HCT116 (cell line): ENCODE results near the gene ZBTB17. TPM values are rescaled to one million over a fixed set of nuclear protein-coding genes. Genes with fewer than 3 reads are reported as not detected.

ENCODE experiments used
- ATAC-seq: fragments of 200-7000 bp; cut with Tn5 transposase; 2 replicates; pipeline ENCODE4 v1.9.1; 2020; ENCODE audit warnings: mild to moderate bottlenecking, moderate library complexity
- BruUV-seq: library from RNA; stranded (reverse); fragments of 400-500 nt; replicated peaks from 2 replicates; lab custom pipeline; 2021; lab: Mats Ljungman, UMichigan
- CTCF ChIA-PET: fragments of 300-600 bp; sonication (Branson Sonifier 250); formaldehyde crosslinking; loops from one replicate; lab custom pipeline; 2021; ENCODE audit warnings: antibody characterized with exemption; lab: Charles Lee
- POLR2A ChIA-PET: fragments of 300-600, 350-600 bp; sonication (Branson Sonifier 250); formaldehyde crosslinking; loops from one replicate; lab custom pipeline; 2021; ENCODE audit warnings: antibody characterized with exemption; lab: Charles Lee
- RAD21 ChIA-PET, 2 experiments: fragments of 300-600 bp; sonication (Branson Sonifier 250); formaldehyde crosslinking; loops; one replicate each; lab custom pipeline; 2023; ENCODE audit warnings: low total read pairs in 2 of 2; ENCODE audit not compliant: uncharacterized antibody in 2 of 2, unreplicated experiment in 2 of 2, low non-redundant PET in 1 of 2; lab: Charles Lee
- DNase-seq: peaks from one replicate; pipeline ENCODE4 v3.0.0-alpha.2; 2010; ENCODE audit warnings: low read depth, low spot score
- H2AFZ ChIP-seq: fragments of 200-600 bp; shearing (Covaris generic), sonication (generic); 2 replicates; pipeline ENCODE4 v1.6.1; 2017; ENCODE audit warnings: low read depth, mixed run types, mixed read lengths, antibody characterized with exemption, low read length; ENCODE audit not compliant: poor library complexity, severe bottlenecking
- H3K27ac ChIP-seq: 2 replicates; pipeline ENCODE4 v1.5.1; 2012; ENCODE audit warnings: low read depth, low read length
- H3K27me3 ChIP-seq: fragments of 200-600 bp; sonication (generic); 2 replicates; pipeline ENCODE4 v1.6.1; 2016; ENCODE audit warnings: mixed run types, low read length, mixed read lengths; ENCODE audit not compliant: insufficient read depth
- H3K36me3 ChIP-seq, 2 experiments: fragments of 200-500 bp in 1 of 2; fragments of 200-600 bp in 1 of 2; sonication (Bioruptor generic) in 1 of 2; sonication (generic) in 1 of 2; 2 replicates each; pipeline versions ENCODE4 v1.5.1 to v1.6.1; 2014 to 2016; ENCODE audit warnings: low read length in 2 of 2, inconsistent platforms in 1 of 2, mixed read lengths in 1 of 2, mixed run types in 1 of 2; ENCODE audit not compliant: insufficient read depth in 2 of 2, control insufficient read depth in 1 of 2
- H3K4me1 ChIP-seq, 2 experiments: fragments of 200-600 bp in 1 of 2; sonication (generic) in 1 of 2; 2 replicates each; pipeline versions ENCODE4 v1.5.1 to v1.6.1; 2012 to 2017; ENCODE audit warnings: low read length in 2 of 2, inconsistent platforms in 1 of 2, mild to moderate bottlenecking in 1 of 2, mixed read lengths in 1 of 2, mixed run types in 1 of 2, moderate library complexity in 1 of 2; ENCODE audit not compliant: insufficient read depth in 2 of 2, control insufficient read depth in 1 of 2
- H3K4me2 ChIP-seq: fragments of 200-600 bp; sonication (generic); 2 replicates; pipeline ENCODE4 v1.6.1; 2017; ENCODE audit warnings: mixed run types, low read length, mixed read lengths
- H3K4me3 ChIP-seq, 2 experiments: fragments of 200-600 bp in 1 of 2; sonication (generic) in 1 of 2; replicated peaks in 1 of 2; 2 replicates each; pipeline ENCODE4 v1.5.1; 2011 to 2016; ENCODE audit warnings: low read length in 2 of 2, control low read depth in 1 of 2, low read depth in 1 of 2, mild to moderate bottlenecking in 1 of 2, mixed read lengths in 1 of 2, mixed run types in 1 of 2
- H3K79me2 ChIP-seq: fragments of 200-600 bp; sonication (generic); 2 replicates; pipeline ENCODE4 v1.6.1; 2017; ENCODE audit warnings: mild to moderate bottlenecking, mixed run types, low read length, moderate library complexity, mixed read lengths; ENCODE audit not compliant: insufficient read depth
- H3K9ac ChIP-seq: fragments of 200-600 bp; sonication (generic); 2 replicates; pipeline ENCODE4 v1.6.1; 2016; ENCODE audit warnings: low read length, mixed read lengths
- H3K9me2 ChIP-seq: fragments of 200-600 bp; sonication (generic), shearing (Covaris generic); 2 replicates; pipeline ENCODE4 v1.6.1; 2017; ENCODE audit warnings: mixed run types, mild to moderate bottlenecking, moderate library complexity; ENCODE audit not compliant: insufficient read depth
- H3K9me3 ChIP-seq, 2 experiments: fragments of 200-500 bp in 1 of 2; fragments of 200-600 bp in 1 of 2; sonication (Bioruptor generic) in 1 of 2; sonication (generic) in 1 of 2; 2 replicates each; pipeline ENCODE4 v1.6.1; 2014 to 2017; ENCODE audit warnings: low read length in 2 of 2, mixed read lengths in 2 of 2, inconsistent platforms in 1 of 2, low read depth in 1 of 2, mild to moderate bottlenecking in 1 of 2, mixed run types in 1 of 2, moderate library complexity in 1 of 2; ENCODE audit not compliant: control insufficient read depth in 1 of 2, insufficient read depth in 1 of 2
- H4K20me1 ChIP-seq: fragments of 200-600 bp; sonication (generic), shearing (Covaris generic); 2 replicates; pipeline ENCODE4 v1.6.1; 2017; ENCODE audit warnings: mixed run types, mild to moderate bottlenecking, moderate library complexity; ENCODE audit not compliant: insufficient read depth
- CEBPB ChIP-seq: IDR thresholded peaks from 2 replicates; pipeline ENCODE4 v1.6.1; 2012; ENCODE audit warnings: low read depth
- CTCF ChIP-seq, 3 experiments: fragments of 200-600 bp in 1 of 3; sonication (generic) in 1 of 3; IDR thresholded peaks in 2 of 3; conservative IDR thresholded peaks in 1 of 3; 2 replicates each; pipeline ENCODE4 v1.5.1; 2012 to 2017; ENCODE audit warnings: low read depth in 2 of 3, low read length in 2 of 3, antibody characterized with exemption in 1 of 3, borderline replicate concordance in 1 of 3, control low read depth in 1 of 3, mild to moderate bottlenecking in 1 of 3, mixed read lengths in 1 of 3, mixed run types in 1 of 3, moderate library complexity in 1 of 3; ENCODE audit not compliant: insufficient read depth in 1 of 3
- EGR1 ChIP-seq: IDR thresholded peaks from 2 replicates; pipeline ENCODE4 v1.6.1; 2012; ENCODE audit warnings: low read depth
- ELF1 ChIP-seq: IDR thresholded peaks from 2 replicates; pipeline ENCODE4 v1.6.1; 2012; ENCODE audit warnings: low read depth, borderline replicate concordance
- EZH2 ChIP-seq: fragments of 200-600 bp; sonication (generic); IDR thresholded peaks from 2 replicates; pipeline ENCODE4 v1.6.1; 2017; ENCODE audit warnings: antibody characterized with exemption, mixed run types
- FOSL1 ChIP-seq: IDR thresholded peaks from 2 replicates; pipeline ENCODE4 v1.6.1; 2012; ENCODE audit warnings: low read depth
- JUND ChIP-seq: IDR thresholded peaks from 2 replicates; pipeline ENCODE4 v1.6.1; 2012
- MAX ChIP-seq: IDR thresholded peaks from 2 replicates; pipeline ENCODE4 v1.6.1; 2012
- POLR2A ChIP-seq: IDR thresholded peaks from 2 replicates; pipeline ENCODE4 v1.7.0; 2011; ENCODE audit warnings: borderline replicate concordance; ENCODE audit not compliant: insufficient read depth, insufficient read length; ENCODE audit errors: extremely low read depth
- POLR2AphosphoS5 ChIP-seq: IDR thresholded peaks from 2 replicates; pipeline ENCODE4 v1.6.1; 2011; ENCODE audit warnings: mild to moderate bottlenecking, low read depth, low read length, moderate library complexity
- YY1 ChIP-seq: IDR thresholded peaks from 2 replicates; pipeline ENCODE4 v1.6.1; 2011; ENCODE audit warnings: low read length, low read depth, moderate library complexity, mild to moderate bottlenecking; ENCODE audit not compliant: insufficient replicate concordance; ENCODE audit errors: extremely low read depth
- ZFX ChIP-seq: fragments of 450-650 bp; IDR thresholded peaks from 2 replicates; pipeline ENCODE4 v1.6.1; 2017
- intact Hi-C: fragments of 100-400 bp; cut with micrococcal nuclease; formaldehyde crosslinking; loops from 2 replicates; pipeline ENCODE4 v1.10.0; 2022
- total RNA-seq: library from RNA; stranded (reverse); gene quantifications from one replicate; pipeline ENCODE4 v1.2.1, GENCODE V29; 2021; ENCODE audit not compliant: unreplicated experiment

Gene ZBTB17
- total RNA-seq, 1 experiment from 2014 or later = 31.6 TPM

GRCh38 chr1:15934211-15935055 lies 41.5 kb downstream of the ZBTB17 start:
- ChIA-PET CTCF (no interaction called here), RAD21 (no interaction called here)
- H4K20me1 ChIP-seq = no peaks in the 10 kb centered on the region
- TF ChIP-seq EZH2 (no peak), YY1 (no peak), CTCF (IDR thresholded peaks at IDR 0.05 in 2 of 3, conservative IDR thresholded peaks at IDR 0.05 in 1 of 3; ENCODE audit: borderline replicate concordance in 1 of 3, insufficient read depth in 1 of 3, low read depth in 2 of 3, low read length in 2 of 3) (no peak), POLR2A (no peak), POLR2AphosphoS5 (no peak), EGR1 (no peak), ELF1 (no peak), MAX (no peak), CEBPB (no peak), JUND (no peak), FOSL1 (no peak), ZFX (no peak)
- TF ChIP-seq, all 23 proteins: peak for 0
- POLR2A ChIA-PET = no interaction called here
- peaks cover 29% of the 10 kb centered on the region; the same call in 1 of the 2 replicates for H3K79me2 ChIP-seq
- H3K27ac ChIP-seq = no peak overlapping the region
- no peak overlapping the region for H3K4me3 ChIP-seq
- H3K27me3 ChIP-seq = no peaks in the 10 kb centered on the region
- DNase-seq = no peak
- ATAC-seq = no peak
- no peaks in the 10 kb centered on the region for H3K9me2 ChIP-seq
- H3K9me3 ChIP-seq = no peaks in the 10 kb centered on the region
- H2AFZ ChIP-seq = no peak overlapping the region
- BruUV-seq = no TSS peak
- no peak overlapping the region for H3K4me2 ChIP-seq
- no peaks in the 10 kb centered on the region for H3K4me1 ChIP-seq
- peaks cover 52% of the 10 kb centered on the region in 2 experiments for H3K36me3 ChIP-seq
- no peak overlapping the region for H3K9ac ChIP-seq
- intact Hi-C loops = no loop called here
